NCI-H2196 treated with DMSO at 0.1 percent for 48 hours (cell line): ENCODE data around the gene RFC3.
"Not testable (repeated sequence)": the region's sequence is repeated elsewhere in the genome, so short reads cannot be mapped to it uniquely, and the experiment has no call there.

Experiments
- DNase-seq: peaks from one replicate; lab custom pipeline; 2025; ENCODE audit not compliant: unreplicated experiment; lab: John Stamatoyannopoulos, UW

Gene RFC3

GRCh38 chr13:33817901-33818706, at the start of gene RFC3:
Gene RFC3 (plus strand): TSS chr13:33818149. CDS start chr13:33818179, 30 bp downstream.
- DNase-seq, result peak; percentile 50

DNA sequence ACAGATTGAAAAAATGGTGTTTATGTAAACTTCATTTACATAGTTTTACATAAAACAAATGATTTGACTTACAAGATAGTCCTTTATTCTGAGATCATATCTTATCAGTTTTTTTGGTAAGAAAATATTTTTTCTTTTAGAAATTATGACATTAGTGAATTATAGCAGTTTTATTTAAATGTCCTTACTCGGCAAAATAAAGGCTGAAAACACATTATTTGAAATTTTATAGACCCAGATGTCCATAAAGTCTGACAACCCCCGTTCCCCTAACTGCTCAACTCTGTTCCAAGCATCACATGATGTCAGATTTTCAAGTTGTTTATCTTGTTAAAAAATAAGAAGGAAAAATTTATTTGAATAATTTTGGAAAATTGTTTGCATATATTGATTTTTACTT, 46.7 kb upstream of the RFC3 start:
- DNase-seq, result no peak

DNA sequence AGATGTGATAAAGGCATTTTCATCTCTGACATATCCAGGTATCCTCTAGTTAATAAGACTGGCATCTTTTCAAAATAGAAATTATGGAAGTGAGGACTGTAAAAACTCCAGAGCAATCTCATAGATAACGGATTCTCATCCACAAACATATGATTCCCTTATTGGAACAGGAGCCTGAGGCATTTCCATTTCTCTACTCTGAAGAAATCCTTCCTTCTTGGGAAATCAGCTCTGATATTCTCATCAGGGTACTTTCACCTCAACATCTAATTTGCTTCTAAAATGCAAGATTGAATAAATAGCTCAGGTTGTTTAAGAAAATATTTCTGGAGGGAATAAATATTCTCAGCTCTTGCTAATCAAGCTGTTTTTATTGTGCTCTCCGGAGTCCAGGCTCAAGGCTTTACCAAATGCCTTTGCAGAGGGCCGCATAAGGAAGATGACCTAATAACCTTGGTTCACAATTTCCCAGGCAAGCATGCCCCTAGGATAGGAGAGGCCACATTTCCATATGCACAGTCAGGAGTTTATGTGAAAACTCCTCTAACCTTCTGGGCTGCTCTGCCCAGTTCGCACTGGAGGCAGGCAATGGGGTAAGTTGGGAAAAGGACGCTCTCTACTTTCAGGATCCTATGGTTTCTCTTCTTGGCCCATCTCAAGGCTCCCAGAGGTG, 44.0 kb upstream of the RFC3 start:
- no peak for DNase-seq

GRCh38 chr13:33775339-33776108, 42.4 kb upstream of the RFC3 start:
- DNase-seq, result no peak

DNA sequence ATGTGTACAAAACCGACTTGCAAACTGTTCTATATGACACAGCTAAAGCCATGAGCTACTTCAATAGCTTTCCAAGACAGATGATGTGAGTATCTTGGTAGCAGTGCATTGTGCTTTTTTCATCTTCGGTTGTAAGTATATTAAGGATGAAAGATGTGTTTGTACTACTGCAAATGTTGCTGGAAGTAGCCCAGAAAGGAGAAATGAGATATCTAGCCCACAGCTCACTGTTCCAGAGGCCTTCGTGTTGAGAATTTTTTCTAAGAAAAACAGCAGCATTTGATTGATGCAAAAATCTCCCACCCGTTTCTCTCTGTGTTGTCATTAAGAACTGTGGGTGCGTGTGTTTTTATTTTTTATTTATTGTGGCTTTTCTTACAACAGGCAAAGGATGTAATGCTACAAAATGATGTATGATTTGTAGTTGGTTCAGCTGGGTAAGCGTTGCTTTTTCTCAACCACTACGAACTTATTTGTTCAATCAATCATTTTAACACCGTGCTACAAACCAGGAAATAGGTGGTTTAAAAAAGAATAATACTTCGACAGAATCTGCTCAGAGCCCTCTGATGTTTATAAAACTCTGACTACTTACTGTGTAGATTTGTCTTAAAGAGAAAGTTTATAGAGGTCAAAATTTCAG, 41.6 kb upstream of the RFC3 start:
- no peak for DNase-seq

DNA sequence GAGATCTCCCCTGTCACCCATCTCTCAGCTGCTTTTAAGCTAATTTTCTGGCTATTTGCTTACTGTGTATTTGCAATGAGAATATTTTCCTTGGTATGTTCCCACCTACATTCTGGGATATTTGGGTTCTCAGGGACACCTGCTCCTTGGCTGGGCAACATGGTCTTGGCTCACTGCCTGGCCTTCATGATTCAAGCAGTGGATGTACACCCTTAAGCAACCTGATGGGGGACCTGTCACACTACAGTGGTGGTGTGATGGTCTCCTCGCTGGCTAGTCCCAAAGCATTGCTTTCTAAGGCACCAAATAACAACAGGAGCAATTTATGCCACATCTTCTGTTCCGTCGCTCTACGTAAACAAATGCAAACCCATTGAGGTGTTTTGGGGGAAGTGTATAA, 35.3 kb upstream of the RFC3 start:
- DNase-seq, result no peak

GRCh38 chr13:33783212-33783611, 34.7 kb upstream of the RFC3 start:
- DNase-seq, result not testable (repeated sequence)

- DNase-seq, result no peak
Measured at GRCh38 chr13:33784738-33785137, 33.2 kb upstream of the RFC3 start.

GRCh38 chr13:33785384-33785783, 32.6 kb upstream of the RFC3 start:
- DNase-seq, result no peak

DNA sequence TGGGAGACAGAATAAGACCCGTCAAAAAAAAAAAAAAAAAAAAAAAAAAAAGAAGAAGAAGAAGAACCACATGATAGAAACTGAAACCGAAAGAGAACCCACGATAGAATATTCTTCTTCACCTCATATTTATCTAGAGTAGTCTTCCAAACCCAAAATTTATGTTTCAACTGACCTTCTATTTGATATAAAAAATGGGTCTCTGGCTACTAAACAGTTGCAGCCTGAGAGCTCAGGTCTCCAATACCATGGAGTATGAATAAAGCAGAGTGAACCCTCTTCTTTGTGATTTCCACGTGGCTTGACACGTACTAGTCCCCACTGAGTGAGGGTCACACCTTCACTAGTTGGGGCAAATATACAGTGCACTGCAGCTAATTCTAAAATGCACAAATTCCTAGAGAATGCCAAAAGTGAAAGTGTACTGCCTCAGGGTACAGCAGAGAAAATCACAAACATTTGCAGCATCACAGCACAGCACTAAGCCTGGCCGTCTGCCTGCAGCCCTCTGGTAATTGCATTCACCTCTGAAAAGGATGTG, 30.8 kb upstream of the RFC3 start:
- DNase-seq, result no peak

- no peak for DNase-seq
Measured at GRCh38 chr13:33789066-33789606, 28.8 kb upstream of the RFC3 start.

DNA sequence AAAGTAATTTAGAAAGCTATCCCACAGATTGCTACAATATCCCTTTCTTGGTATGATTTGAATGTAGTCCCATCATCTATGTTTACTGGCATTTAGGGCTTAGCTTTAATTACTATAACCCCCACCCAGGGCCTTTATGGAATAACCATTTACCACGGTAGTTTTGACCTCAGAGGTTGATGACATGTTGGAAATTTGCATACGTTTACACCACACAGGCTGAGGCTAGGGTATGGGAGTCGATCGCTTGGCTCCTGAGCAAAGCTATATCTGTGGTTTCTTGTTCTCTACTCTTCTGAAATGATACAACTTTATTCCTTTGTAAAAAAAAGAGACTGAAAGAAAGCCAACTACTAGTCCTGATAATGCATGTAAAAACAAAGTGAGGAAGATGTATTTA, 28.2 kb upstream of the RFC3 start:
- no peak for DNase-seq

DNA sequence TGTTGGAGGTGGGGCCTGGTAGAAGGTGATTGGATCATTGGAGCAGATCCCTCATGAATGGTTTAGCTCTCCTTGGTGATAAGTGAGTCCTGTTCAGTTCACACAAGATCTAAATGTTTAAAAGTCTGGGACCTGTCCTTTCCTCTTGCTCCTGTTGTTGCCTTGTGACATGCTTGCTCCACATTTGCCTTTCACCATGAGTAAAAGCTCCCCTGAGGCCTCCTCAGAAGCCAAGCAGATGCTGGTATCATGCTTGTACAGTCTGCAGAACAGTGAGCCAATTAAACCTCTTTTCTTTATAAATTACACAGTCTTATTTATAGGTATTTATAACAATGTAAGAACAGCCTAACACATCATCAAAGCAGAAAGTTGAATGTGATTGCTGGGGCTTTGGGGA, 24.2 kb upstream of the RFC3 start:
- DNase-seq, result no peak

GRCh38 chr13:33794576-33794975, 23.4 kb upstream of the RFC3 start:
- DNase-seq, result no peak

GRCh38 chr13:33796095-33796494, 21.9 kb upstream of the RFC3 start:
- DNase-seq, result no peak

DNA sequence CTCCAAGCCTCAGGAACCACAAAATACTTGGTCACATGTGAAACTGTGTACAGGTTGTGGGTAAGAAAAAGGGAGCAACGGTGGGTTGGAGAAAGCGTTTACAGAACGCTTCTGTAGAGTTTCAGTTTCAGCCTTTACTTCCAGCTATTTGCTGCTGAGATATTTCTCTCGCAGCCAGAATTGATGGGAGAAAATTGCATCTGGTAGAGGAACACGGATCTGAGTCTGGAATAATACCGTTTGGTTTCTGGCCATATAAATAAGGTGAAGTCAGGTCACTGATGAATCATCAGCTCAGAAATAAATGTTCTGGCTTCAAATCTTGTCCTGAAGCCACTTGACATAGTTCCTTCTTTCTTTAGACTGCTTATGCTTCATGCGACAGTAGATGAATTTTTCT, 20.3 kb upstream of the RFC3 start:
- no peak for DNase-seq

DNA sequence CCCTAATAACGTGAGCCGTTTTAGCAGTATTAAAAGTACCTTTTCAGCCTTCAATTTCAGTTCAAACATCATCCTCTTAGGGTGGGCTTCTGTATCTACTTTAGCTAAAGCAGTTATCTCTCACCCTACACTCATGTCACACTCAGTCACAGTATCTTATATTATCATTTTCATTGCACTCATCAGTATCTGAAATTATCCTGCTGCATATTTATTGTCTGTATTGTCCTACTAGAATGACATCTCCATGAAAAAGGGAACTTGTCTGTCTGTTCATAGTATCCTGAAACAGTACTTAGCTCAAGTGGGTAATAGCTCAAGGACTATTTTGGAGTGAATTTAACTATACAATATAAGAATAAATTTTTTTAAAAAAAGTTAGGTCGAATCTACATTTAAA, 19.9 kb upstream of the RFC3 start:
- no peak for DNase-seq

GRCh38 chr13:33799950-33800592, 17.9 kb upstream of the RFC3 start:
- no peak for DNase-seq

DNA sequence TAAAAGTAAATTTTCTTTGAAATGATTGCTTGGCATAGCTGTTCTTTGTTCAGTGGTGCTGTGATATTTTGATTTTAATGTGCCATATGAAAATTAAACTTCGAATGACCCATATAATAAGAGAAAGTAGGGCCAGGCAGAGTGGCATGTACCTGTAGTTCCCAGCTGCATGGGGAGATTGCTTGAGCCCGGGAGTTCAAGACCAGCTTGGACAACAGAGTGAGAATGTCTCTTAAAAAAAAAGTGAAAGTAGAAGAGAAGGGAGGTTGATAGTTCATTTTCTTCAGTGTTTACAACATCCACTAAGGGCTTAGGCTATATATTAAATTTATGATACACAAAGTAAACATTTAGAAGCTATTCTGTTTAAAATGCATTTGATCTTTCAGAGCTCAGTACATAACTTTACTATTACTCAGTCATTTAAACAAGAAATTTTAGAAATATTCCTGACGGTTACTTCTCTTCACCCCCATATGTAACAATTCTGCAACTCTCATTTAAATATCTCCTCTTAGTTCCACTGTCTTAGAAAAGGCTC, 17.2 kb upstream of the RFC3 start:
- DNase-seq, result no peak
